CD14-positive monocyte (primary cell): ENCODE measurements around the gene TPGS2. TPM values are rescaled to one million over a fixed set of nuclear protein-coding genes. Genes with fewer than 3 reads are reported as not detected.
A peak's percentile ranks its signal among the peaks of the same experiment; 100 is the strongest.
"Not testable (repeated sequence)": the region's sequence is repeated elsewhere in the genome, so short reads cannot be mapped to it uniquely, and the experiment has no call there.

Source experiments
- DNase-seq, 3 donors: peaks; one replicate each; pipeline ENCODE4 v3.0.0-alpha.2; 2011 to 2022
- H2AFZ ChIP-seq: 2 replicates; pipeline ENCODE4 v1.6.0; 2012; ENCODE audit warnings: mild to moderate bottlenecking, low read depth, low read length, inconsistent platforms; ENCODE audit not compliant: insufficient read depth, poor library complexity, severe bottlenecking
- H3K27ac ChIP-seq, 2 donors: 1 replicate in 1 of 2; 2 replicates in 1 of 2; pipeline ENCODE4 v1.5.1; 2012 to 2013; ENCODE audit warnings: low read length in 2 of 2, control low read depth in 1 of 2, inconsistent platforms in 1 of 2, low read depth in 1 of 2, mild to moderate bottlenecking in 1 of 2
- H3K27me3 ChIP-seq, 2 donors: one replicate each; pipeline versions ENCODE4 v1.6.0 to v1.6.1; 2011 to 2013; ENCODE audit warnings: low read length in 2 of 2; ENCODE audit not compliant: control insufficient read depth in 2 of 2, insufficient read depth in 2 of 2
- H3K36me3 ChIP-seq, 2 donors: replicated peaks in 1 of 2; 1 replicate in 1 of 2; 2 replicates in 1 of 2; pipeline versions ENCODE4 v1.5.1 to v1.6.1; 2012 to 2013; ENCODE audit warnings: low read length in 2 of 2, control low read depth in 1 of 2, inconsistent platforms in 1 of 2, mild to moderate bottlenecking in 1 of 2; ENCODE audit not compliant: insufficient read depth in 2 of 2, control insufficient read depth in 1 of 2
- H3K4me1 ChIP-seq, 2 donors: 1 replicate in 1 of 2; 2 replicates in 1 of 2; pipeline versions ENCODE4 v1.5.1 to v1.6.1; 2012 to 2013; ENCODE audit warnings: low read length in 2 of 2, control low read depth in 1 of 2, inconsistent platforms in 1 of 2, mild to moderate bottlenecking in 1 of 2, moderate library complexity in 1 of 2; ENCODE audit not compliant: insufficient read depth in 2 of 2, control insufficient read depth in 1 of 2
- H3K4me2 ChIP-seq: replicated peaks from 2 replicates; pipeline ENCODE3; 2012; ENCODE audit warnings: low read length, moderate library complexity, mild to moderate bottlenecking; ENCODE audit not compliant: poor library complexity, severe bottlenecking; ENCODE audit errors: extremely low read depth
- H3K4me3 ChIP-seq, 3 experiments: fragments of 200-600 bp in 1 of 3; sonication (generic) in 1 of 3; replicated peaks in 1 of 3; 1 replicate in 2 of 3; 2 replicates in 1 of 3; pipeline ENCODE4 v1.5.1; 2011 to 2013; ENCODE audit warnings: low read length in 3 of 3, mild to moderate bottlenecking in 3 of 3, control low read depth in 2 of 3, low read depth in 2 of 3, inconsistent platforms in 1 of 3, moderate library complexity in 1 of 3
- H3K79me2 ChIP-seq: 2 replicates; pipeline ENCODE4 v1.6.0; 2012; ENCODE audit warnings: mild to moderate bottlenecking, control low read depth, inconsistent platforms, low read length, moderate library complexity; ENCODE audit not compliant: insufficient read depth
- H3K9ac ChIP-seq: 2 replicates; pipeline ENCODE4 v1.6.0; 2017; ENCODE audit warnings: low read length, mild to moderate bottlenecking; ENCODE audit not compliant: insufficient read depth, poor library complexity, severe bottlenecking
- H3K9me3 ChIP-seq, 2 donors: replicated peaks in 1 of 2; 1 replicate in 1 of 2; 2 replicates in 1 of 2; pipeline versions ENCODE4 v1.5.1 to v1.6.1; 2012 to 2013; ENCODE audit warnings: low read length in 2 of 2, control low read depth in 1 of 2; ENCODE audit not compliant: control insufficient read depth in 1 of 2, insufficient read depth in 1 of 2
- H4K20me1 ChIP-seq: 2 replicates; pipeline ENCODE4 v1.6.0; 2012; ENCODE audit warnings: mild to moderate bottlenecking, low read length, control low read depth, moderate library complexity; ENCODE audit not compliant: insufficient read depth
- H3K27ac Mint-ChIP-seq, 7 donors: one replicate each; pipeline ENCODE4 v1.8.0; 2020; ENCODE audit warnings: mild to moderate bottlenecking in 7 of 7, mixed read lengths in 7 of 7, moderate library complexity in 6 of 7, inconsistent platforms in 2 of 7
- H3K27me3 Mint-ChIP-seq, 3 donors: one replicate each; pipeline ENCODE4 v1.8.0; 2021 to 2022; ENCODE audit warnings: low read depth in 3 of 3, mild to moderate bottlenecking in 3 of 3, mixed read lengths in 3 of 3, moderate library complexity in 3 of 3, inconsistent platforms in 1 of 3
- H3K36me3 Mint-ChIP-seq, 2 donors: one replicate each; pipeline ENCODE4 v1.8.0; 2020; ENCODE audit warnings: mixed read lengths in 2 of 2, inconsistent platforms in 1 of 2, mild to moderate bottlenecking in 1 of 2
- H3K4me1 Mint-ChIP-seq: one replicate; pipeline ENCODE4 v1.8.0; 2020; ENCODE audit warnings: mild to moderate bottlenecking, mixed read lengths
- H3K4me3 Mint-ChIP-seq, 2 donors: one replicate each; pipeline ENCODE4 v1.8.0; 2020; ENCODE audit warnings: mild to moderate bottlenecking in 2 of 2, mixed read lengths in 2 of 2, moderate library complexity in 1 of 2
- H3K9me3 Mint-ChIP-seq, 7 donors: one replicate each; pipeline ENCODE4 v1.8.0; 2020 to 2022; ENCODE audit warnings: mixed read lengths in 7 of 7, mild to moderate bottlenecking in 6 of 7, moderate library complexity in 6 of 7, inconsistent platforms in 2 of 7
- WGBS: methylation state at CpG from one replicate; pipeline ENCODE4 v1.1.5; 2013; ENCODE audit warnings: missing lambda C conversion rate; ENCODE audit not compliant: insufficient coverage; 5-methylcytosine and 5-hydroxymethylcytosine counted together
- intact Hi-C, 2 donors: fragments of 100-400 bp; cut with micrococcal nuclease; formaldehyde crosslinking; loops; one replicate each; pipeline versions ENCODE4 v1.15.0 to v1.15.1; 2023
- polyA minus RNA-seq: library from RNA; depleted of rRNA, polyadenylated mRNA; stranded (reverse); fragments of >200 nt; gene quantifications from 2 replicates; pipeline ENCODE4 v1.2.3, GENCODE V29; 2012
- polyA plus RNA-seq, 3 donors: library from polyadenylated mRNA; depleted of rRNA in 1 of 3; unstranded in 2 of 3; stranded (reverse) in 1 of 3; fragments of 300-500 nt in 2 of 3; fragments of >200 nt in 1 of 3; fragmentation: Illumina TruSeq in 2 of 3; gene quantifications; 1 replicate in 2 of 3; 2 replicates in 1 of 3; pipeline ENCODE4 v1.2.3, GENCODE V29; 2012 to 2021
- total RNA-seq, 12 experiments: library from RNA in 1 of 12; stranded (reverse) in 1 of 12; fragments of 120-200 nt in 1 of 12; gene quantifications; one replicate each; pipeline ENCODE4 v1.2.4 and lab custom pipeline; 2013 to 2026; ENCODE audit warnings: mixed read lengths in 6 of 12, inconsistent platforms in 1 of 12
- TF ChIP-seq, protein P1 (sequence below): fragments of 200-600 bp; IDR thresholded peaks from one replicate; pipeline ENCODE4 v1.8.0; 2022; ENCODE audit warnings: antibody characterized with exemption, mild to moderate bottlenecking

The TPGS2 gene, protein sequence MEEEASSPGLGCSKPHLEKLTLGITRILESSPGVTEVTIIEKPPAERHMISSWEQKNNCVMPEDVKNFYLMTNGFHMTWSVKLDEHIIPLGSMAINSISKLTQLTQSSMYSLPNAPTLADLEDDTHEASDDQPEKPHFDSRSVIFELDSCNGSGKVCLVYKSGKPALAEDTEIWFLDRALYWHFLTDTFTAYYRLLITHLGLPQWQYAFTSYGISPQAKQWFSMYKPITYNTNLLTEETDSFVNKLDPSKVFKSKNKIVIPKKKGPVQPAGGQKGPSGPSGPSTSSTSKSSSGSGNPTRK
- 26.6 TPM for total RNA-seq (2013)
- polyA plus RNA-seq (10 to 100 TPM; 27.6 to 50.1 (median 41.5) TPM), polyA minus RNA-seq (13.7 and 21.1 TPM in 2 replicates), total RNA-seq (lab: John Stamatoyannopoulos, UW) (5.2 to 40.1 (median 19.0) reads per million in 11 experiments)

GRCh38 chr18:36828630-36829361, at the start of gene TPGS2, which contains the start of gene KIAA1328:
Gene TPGS2 (minus strand): TSS chr18:36829002. CDS start chr18:36828767, 235 bp downstream.
Gene KIAA1328 (plus strand): TSS chr18:36829127. CDS start chr18:36829139, 12 bp downstream.
- H3K9me3 ChIP-seq: no peaks in the 10 kb centered on the region
- peak within 1 kb of the TSS; percentile 79 for H3K9ac ChIP-seq
- H3K36me3 Mint-ChIP-seq: peaks cover 0 to 4% of the 10 kb centered on the region in 2 donors
- no peaks in the 10 kb centered on the region for H3K36me3 ChIP-seq
- under 1% methylated on average over 83 of the region's 83 CpGs for WGBS
- intact Hi-C loops: no loop called here
- peak; percentile 74 to 83 (median 78) for DNase-seq
- TF ChIP-seq, protein P1, sequence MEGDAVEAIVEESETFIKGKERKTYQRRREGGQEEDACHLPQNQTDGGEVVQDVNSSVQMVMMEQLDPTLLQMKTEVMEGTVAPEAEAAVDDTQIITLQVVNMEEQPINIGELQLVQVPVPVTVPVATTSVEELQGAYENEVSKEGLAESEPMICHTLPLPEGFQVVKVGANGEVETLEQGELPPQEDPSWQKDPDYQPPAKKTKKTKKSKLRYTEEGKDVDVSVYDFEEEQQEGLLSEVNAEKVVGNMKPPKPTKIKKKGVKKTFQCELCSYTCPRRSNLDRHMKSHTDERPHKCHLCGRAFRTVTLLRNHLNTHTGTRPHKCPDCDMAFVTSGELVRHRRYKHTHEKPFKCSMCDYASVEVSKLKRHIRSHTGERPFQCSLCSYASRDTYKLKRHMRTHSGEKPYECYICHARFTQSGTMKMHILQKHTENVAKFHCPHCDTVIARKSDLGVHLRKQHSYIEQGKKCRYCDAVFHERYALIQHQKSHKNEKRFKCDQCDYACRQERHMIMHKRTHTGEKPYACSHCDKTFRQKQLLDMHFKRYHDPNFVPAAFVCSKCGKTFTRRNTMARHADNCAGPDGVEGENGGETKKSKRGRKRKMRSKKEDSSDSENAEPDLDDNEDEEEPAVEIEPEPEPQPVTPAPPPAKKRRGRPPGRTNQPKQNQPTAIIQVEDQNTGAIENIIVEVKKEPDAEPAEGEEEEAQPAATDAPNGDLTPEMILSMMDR: peak; percentile 23
- H3K4me2 ChIP-seq: peak within 1 kb of the TSS; percentile 85
- peak within 1 kb of the TSS; percentile 91 to 98 for H3K4me3 Mint-ChIP-seq
- peaks cover 12% of the 10 kb centered on the region for H3K79me2 ChIP-seq
- peaks cover 0 to 3% (median 0%) of the 10 kb centered on the region in 3 donors for H3K27me3 Mint-ChIP-seq
- peaks cover 23% of the 10 kb centered on the region for H3K4me1 Mint-ChIP-seq
- H4K20me1 ChIP-seq: no peaks in the 10 kb centered on the region
- H3K27ac Mint-ChIP-seq: peak within 1 kb of the TSS; percentile 82 to 95 (median 87)
- no peaks in the 10 kb centered on the region for H3K27me3 ChIP-seq
- peak within 1 kb of the TSS; percentile 98 for H2AFZ ChIP-seq
- H3K27ac ChIP-seq: peak within 1 kb of the TSS; percentile 47 to 85
- peaks cover 16 to 22% of the 10 kb centered on the region in 2 donors for H3K4me1 ChIP-seq
- peak within 1 kb of the TSS; percentile 85 to 96 (median 88) for H3K4me3 ChIP-seq
- H3K9me3 Mint-ChIP-seq: no peaks in the 10 kb centered on the region

DNA sequence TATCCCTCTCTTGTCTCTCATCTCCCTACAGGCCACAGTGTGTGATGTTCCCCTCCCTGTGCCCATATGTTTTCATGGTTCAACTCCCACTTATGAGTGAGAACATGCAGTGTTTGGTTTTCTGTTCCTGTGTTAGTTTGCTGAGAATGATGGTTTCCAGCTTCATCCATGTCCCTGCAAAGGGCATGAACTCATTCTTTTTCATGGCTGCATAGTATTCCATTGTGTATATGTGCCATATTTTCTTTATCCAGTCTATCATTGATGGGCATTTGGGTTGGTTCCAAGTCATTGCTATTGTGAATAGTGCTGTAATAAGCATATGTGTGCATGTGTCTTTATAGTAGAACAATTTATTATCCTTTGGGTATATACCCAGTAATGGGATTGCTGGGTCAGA, 45.0 kb upstream of the TPGS2 start:
- H3K27me3 Mint-ChIP-seq, H3K27me3 ChIP-seq, H3K9me3 ChIP-seq, intact Hi-C loops, H3K36me3 ChIP-seq, H3K79me2 ChIP-seq, H3K27ac Mint-ChIP-seq, H3K4me1 Mint-ChIP-seq, H3K4me3 Mint-ChIP-seq, H3K4me1 ChIP-seq, H4K20me1 ChIP-seq, H3K27ac ChIP-seq, H3K4me2 ChIP-seq, DNase-seq, H3K4me3 ChIP-seq, H3K9ac ChIP-seq, H2AFZ ChIP-seq: not testable (repeated sequence)
- Mint-ChIP-seq H3K9me3 (peaks cover 7 to 29% (median 21%) of the 10 kb centered on the region in 7 donors), H3K36me3 (peaks cover 5 to 17% of the 10 kb centered on the region in 2 donors)
